GM18499 (cell line): Measurements from ENCODE around the gene AP3M1.
A peak's percentile ranks its signal among the peaks of the same experiment; 100 is the strongest.
"Not testable (repeated sequence)": the region's sequence is repeated elsewhere in the genome, so short reads cannot be mapped to it uniquely, and the experiment has no call there.

Experiments
- ATAC-seq: cut with Tn5 transposase; IDR thresholded peaks from one replicate; pipeline ENCODE4 v1.9.1; 2021; ENCODE audit warnings: moderate number of reproducible peaks; ENCODE audit not compliant: insufficient read depth, unreplicated experiment

Gene AP3M1

GRCh38 chr10:74150204-74150989, at the start of gene AP3M1:
AP3M1 (minus strand) TSS chr10:74150828; CDS start chr10:74138379, 12,449 bp downstream.
- peak; percentile 27 for ATAC-seq

GRCh38 chr10:74199315-74199714, 48.7 kb upstream of the AP3M1 start:
- no peak for ATAC-seq

- ATAC-seq, result no peak
Observed at GRCh38 chr10:74194999-74195398, 44.4 kb upstream of the AP3M1 start.

- ATAC-seq, result no peak
Observed at GRCh38 chr10:74194545-74194944, 43.9 kb upstream of the AP3M1 start.

- ATAC-seq, result no peak
Observed at GRCh38 chr10:74190494-74190893, 39.9 kb upstream of the AP3M1 start.

GRCh38 chr10:74189999-74190421, 39.4 kb upstream of the AP3M1 start:
- peak; percentile 63 for ATAC-seq

GRCh38 chr10:74188617-74189016, 38.0 kb upstream of the AP3M1 start:
- not testable (repeated sequence) for ATAC-seq

GRCh38 chr10:74187237-74187636, 36.6 kb upstream of the AP3M1 start:
- ATAC-seq, result no peak

GRCh38 chr10:74186678-74187077, 36.0 kb upstream of the AP3M1 start:
- ATAC-seq, result no peak

GRCh38 chr10:74179111-74179710, 28.6 kb upstream of the AP3M1 start:
- ATAC-seq, result no peak

- ATAC-seq, result no peak
Observed at GRCh38 chr10:74178042-74178791, 27.6 kb upstream of the AP3M1 start.

- ATAC-seq, result no peak
Observed at GRCh38 chr10:74177140-74177677, 26.6 kb upstream of the AP3M1 start.

GRCh38 chr10:74176380-74177139, 25.9 kb upstream of the AP3M1 start:
- peak; percentile 59 for ATAC-seq

GRCh38 chr10:74175510-74176379, 25.1 kb upstream of the AP3M1 start:
- no peak for ATAC-seq

GRCh38 chr10:74174521-74174920, 23.9 kb upstream of the AP3M1 start:
- no peak for ATAC-seq

- no peak for ATAC-seq
Observed at GRCh38 chr10:74171625-74172024, 21.0 kb upstream of the AP3M1 start.

GRCh38 chr10:74167443-74167842, 16.8 kb upstream of the AP3M1 start:
- ATAC-seq, result no peak

GRCh38 chr10:74165530-74165901, 14.9 kb upstream of the AP3M1 start:
- no peak for ATAC-seq
